ENCODE measurements around the gene TTLL10.

The TTLL10 gene

GRCh38 chr1:1239614-1240347, 66.1 kb downstream of the TTLL10 start:
- no peak for DNase-seq

GRCh38 chr1:1240348-1240732, 66.7 kb downstream of the TTLL10 start:
- DNase-seq = no peak

- DNase-seq = no peak
Measured at GRCh38 chr1:1240822-1241587, 67.3 kb downstream of the TTLL10 start.

- DNase-seq = no peak
Measured at GRCh38 chr1:1241588-1242219, 68.0 kb downstream of the TTLL10 start.

- DNase-seq = no peak
Measured at GRCh38 chr1:1242461-1243265, 69.0 kb downstream of the TTLL10 start.

GRCh38 chr1:1243266-1243660, 69.6 kb downstream of the TTLL10 start:
- DNase-seq = no peak

- no peak for DNase-seq
Measured at GRCh38 chr1:1243807-1244191, 70.1 kb downstream of the TTLL10 start.

- DNase-seq = no peak
Measured at GRCh38 chr1:1244192-1244811, 70.6 kb downstream of the TTLL10 start.

GRCh38 chr1:1245178-1245816, 71.6 kb downstream of the TTLL10 start:
- DNase-seq = no peak

- no peak for DNase-seq
Measured at GRCh38 chr1:1245817-1246576, 72.3 kb downstream of the TTLL10 start.

- DNase-seq = no peak
Measured at GRCh38 chr1:1246577-1247340, 73.1 kb downstream of the TTLL10 start, which contains the start of gene C1QTNF12. Gene C1QTNF12, minus strand, starts transcription at chr1:1246722. Its CDS starts 32 bp downstream, at chr1:1246690.

- no peak for DNase-seq
Measured at GRCh38 chr1:1247341-1247913, 73.7 kb downstream of the TTLL10 start.
